ENCODE measurements around the gene WDR74. TPM values are rescaled to one million over a fixed set of nuclear protein-coding genes. Genes with fewer than 3 reads are reported as not detected.

Gene WDR74
- total RNA-seq, 1 donor from 2014 or later, result 35.3 TPM

DNA sequence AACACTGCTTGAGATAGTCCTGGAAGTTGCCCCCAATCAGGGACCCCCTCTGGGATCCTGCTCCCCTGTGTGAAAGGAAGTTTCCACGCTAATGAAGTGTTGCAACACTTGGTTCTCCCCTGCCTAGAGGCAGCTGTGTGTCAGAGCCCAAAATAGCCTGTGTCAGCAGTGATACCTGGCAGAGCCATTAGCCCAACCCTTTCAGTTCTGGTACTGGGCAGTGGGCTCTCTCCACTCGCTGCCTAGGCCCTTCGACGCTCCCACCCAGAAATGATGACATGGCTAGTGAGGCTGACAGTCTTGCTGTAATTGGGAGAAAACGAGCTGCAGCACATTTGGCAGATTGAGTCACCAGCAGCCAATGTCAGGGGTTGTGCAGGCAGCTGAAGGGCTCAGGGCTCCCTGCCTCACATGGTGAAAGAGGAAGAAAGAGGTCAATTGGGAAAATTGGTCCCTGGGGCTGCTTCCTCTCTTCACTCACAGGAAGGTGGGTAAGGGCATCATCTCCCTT lies 32.7 kb downstream of the WDR74 start:
- peak in 1 of 2 donors; percentile 3 for ATAC-seq
- Histone ChIP-seq H3K27ac (peak overlapping the region; percentile 93), H3K4me1 (peaks cover 29% of the 10 kb centered on the region), H3K36me3 (peaks cover 36% of the 10 kb centered on the region), H3K27me3 (ENCODE audit: low read depth) (no peaks in the 10 kb centered on the region), H3K9me3 (no peaks in the 10 kb centered on the region), H3K4me3 (no peak overlapping the region)
- TF ChIP-seq, protein P1, sequence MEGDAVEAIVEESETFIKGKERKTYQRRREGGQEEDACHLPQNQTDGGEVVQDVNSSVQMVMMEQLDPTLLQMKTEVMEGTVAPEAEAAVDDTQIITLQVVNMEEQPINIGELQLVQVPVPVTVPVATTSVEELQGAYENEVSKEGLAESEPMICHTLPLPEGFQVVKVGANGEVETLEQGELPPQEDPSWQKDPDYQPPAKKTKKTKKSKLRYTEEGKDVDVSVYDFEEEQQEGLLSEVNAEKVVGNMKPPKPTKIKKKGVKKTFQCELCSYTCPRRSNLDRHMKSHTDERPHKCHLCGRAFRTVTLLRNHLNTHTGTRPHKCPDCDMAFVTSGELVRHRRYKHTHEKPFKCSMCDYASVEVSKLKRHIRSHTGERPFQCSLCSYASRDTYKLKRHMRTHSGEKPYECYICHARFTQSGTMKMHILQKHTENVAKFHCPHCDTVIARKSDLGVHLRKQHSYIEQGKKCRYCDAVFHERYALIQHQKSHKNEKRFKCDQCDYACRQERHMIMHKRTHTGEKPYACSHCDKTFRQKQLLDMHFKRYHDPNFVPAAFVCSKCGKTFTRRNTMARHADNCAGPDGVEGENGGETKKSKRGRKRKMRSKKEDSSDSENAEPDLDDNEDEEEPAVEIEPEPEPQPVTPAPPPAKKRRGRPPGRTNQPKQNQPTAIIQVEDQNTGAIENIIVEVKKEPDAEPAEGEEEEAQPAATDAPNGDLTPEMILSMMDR (IDR thresholded peaks at IDR 0.05), result no peak
- peak; percentile 57 for DNase-seq
- intact Hi-C loops (cut with DNase I), result no loop called here

DNA sequence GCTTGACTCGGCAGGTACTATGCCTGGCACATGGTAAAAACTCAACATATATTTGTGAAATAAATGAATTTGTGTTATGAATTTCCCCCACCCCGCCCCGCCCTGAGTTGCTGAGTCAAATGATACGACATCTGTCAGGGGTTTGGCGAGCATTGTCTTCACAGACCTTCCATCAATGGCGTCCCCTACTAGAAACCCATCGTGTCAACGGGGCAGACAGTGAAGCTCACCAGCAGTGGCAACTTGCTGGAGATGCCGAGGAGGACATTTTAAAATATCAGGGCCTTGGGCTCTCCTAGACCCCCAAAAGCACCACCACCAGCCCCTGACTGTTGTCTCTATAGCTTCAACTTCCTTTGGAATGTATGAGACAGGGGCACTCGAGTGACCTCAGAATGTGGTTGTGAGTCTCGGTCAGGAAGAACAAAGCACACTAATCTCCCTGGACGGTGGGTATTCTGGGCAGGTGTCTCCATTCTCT lies 33.4 kb downstream of the WDR74 start:
- ATAC-seq (no peak), DNase-seq (no peak)

DNA sequence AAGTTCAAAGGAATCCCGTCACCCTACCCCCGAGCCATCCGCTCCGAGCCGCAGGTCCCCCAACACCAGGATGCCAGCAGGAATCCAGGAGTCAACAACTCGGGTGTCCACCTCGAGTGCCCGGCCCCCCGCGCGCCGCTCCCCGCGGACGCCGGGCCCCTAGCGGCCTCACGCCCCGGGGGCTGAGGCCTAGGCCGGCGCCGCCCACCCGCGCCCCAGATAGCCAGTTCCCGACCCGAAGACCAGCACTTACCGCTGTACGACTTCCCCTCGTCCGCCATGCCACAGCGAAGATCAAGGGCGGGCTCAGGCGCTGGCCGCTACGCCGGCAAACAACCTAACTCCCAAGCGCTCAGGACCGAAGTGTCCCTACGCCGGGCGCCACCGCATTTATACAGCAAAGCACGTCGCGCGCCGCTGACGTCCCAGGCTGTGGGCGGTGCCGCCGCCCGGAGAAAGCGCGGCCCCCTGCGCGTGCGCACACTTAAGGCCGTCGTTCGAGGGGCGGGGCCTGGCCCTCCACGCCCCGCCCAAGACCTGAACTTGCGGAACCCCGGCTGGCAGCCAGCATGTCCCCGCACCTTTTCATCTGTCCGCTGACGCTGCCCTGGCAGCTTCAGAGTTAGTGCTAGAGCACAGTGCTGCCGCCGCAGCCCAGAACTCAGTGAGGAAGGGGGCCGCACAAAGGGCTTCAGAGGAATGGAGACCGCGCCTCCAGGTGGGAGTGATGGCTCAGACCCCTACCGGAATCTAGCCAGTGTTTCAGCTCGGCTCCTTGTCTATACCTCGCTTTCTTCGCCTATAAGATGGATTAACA lies 34.1 kb downstream of the WDR74 start, which contains the start of gene NXF1:
Gene NXF1 (minus strand): TSS at position 365 of the 817 bp plus-strand sequence. CDS start 84 bp downstream, at position 281.
- H3K36me3 ChIP-seq, result peaks cover 50% of the 10 kb centered on the region
- peak within 1 kb of the TSS; percentile 86 for H3K4me3 ChIP-seq
- TF ChIP-seq, protein P1 (IDR thresholded peaks at IDR 0.05), result no peak

More for the DNA sequence above, 33.4 kb downstream of the WDR74 start:
- no peaks in the 10 kb centered on the region for H3K27me3 ChIP-seq (ENCODE audit: low read depth)
- TF ChIP-seq, protein P1 (IDR thresholded peaks at IDR 0.05), result no peak
- peaks cover 29% of the 10 kb centered on the region for H3K4me1 ChIP-seq
- H3K9me3 ChIP-seq, result no peaks in the 10 kb centered on the region
- H3K27ac ChIP-seq, result peak overlapping the region; percentile 93
- H3K36me3 ChIP-seq, result peaks cover 42% of the 10 kb centered on the region
- intact Hi-C loops (cut with DNase I), result no loop called here
- H3K4me3 ChIP-seq, result peak overlapping the region; percentile 86

DNA sequence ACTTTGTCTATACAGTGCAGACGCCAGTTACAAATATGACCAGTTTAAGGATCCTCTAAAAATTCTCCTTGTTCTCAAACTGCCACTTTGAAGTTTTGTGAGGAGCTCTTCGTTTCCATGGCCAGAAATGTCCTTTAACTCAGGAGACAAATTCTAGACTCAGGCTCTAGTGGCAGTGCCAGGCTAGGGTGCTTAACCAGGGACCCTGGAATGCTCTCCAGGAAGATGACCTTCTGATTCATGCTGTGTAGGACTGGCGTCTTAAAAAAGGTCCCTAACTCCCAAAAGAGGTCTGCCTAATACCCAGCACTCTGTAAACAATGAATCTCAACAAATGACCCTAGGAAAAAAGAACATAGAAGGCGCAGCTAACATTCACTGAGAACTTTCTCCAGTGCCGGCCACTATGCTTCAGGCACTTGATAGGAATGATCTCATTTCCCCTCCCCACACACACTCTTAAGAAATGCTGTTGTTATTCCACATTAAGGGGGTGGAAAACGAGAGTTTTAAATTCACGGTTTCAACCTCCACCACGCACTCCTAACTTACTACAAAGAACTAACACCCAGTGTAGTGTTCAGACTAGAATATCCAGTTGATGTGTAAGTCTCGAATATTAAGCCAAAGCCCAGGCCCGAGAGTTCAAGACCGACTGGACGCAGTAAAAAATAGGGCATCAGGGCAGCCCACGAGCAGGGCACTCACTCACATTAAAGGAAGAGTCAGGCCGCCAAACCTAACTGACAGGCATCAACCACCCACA lies 34.9 kb downstream of the WDR74 start:
- peaks cover 57% of the 10 kb centered on the region for H3K36me3 ChIP-seq
- H3K27ac ChIP-seq, result peak overlapping the region; percentile 93
- no peaks in the 10 kb centered on the region for H3K27me3 ChIP-seq (ENCODE audit: low read depth)
- H3K4me3 ChIP-seq, result peak overlapping the region; percentile 86
- DNase-seq, result peak; percentile 20
- intact Hi-C loops (cut with DNase I), result no loop called here
- peaks cover 29% of the 10 kb centered on the region for H3K4me1 ChIP-seq
- peak; percentile 6 to 44 for ATAC-seq
- TF ChIP-seq, protein P1 (IDR thresholded peaks at IDR 0.05), result no peak
- no peaks in the 10 kb centered on the region for H3K9me3 ChIP-seq

More for the DNA sequence above, 34.1 kb downstream of the WDR74 start, which contains the start of gene NXF1:
- peak within 1 kb of the TSS; percentile 93 for H3K27ac ChIP-seq
- intact Hi-C loops (cut with DNase I), result no loop called here
- DNase-seq (peak; percentile 96), ATAC-seq (peak; percentile 95 to 97)
- peaks cover 29% of the 10 kb centered on the region for H3K4me1 ChIP-seq
- no peaks in the 10 kb centered on the region for H3K27me3 ChIP-seq (ENCODE audit: low read depth)
- H3K9me3 ChIP-seq, result no peaks in the 10 kb centered on the region

DNA sequence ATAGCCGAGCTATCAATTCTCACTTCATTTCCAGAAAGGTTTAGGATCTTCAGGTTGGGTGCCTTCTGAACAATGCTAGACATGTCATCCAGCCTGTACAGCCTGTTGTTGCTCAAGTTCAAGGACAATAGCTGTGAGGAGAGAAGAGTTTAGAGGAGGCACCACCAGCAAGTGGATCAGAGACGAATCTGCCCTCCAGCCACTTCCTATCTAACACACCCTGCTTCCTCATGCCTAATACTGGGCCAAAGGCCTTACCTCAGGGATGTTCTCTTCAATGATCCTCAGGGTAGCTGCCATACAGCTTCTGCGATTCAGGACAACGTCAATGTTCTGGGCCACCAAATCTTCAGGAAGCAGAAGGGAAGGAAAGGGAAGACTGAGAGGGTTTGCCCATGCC lies 38.3 kb downstream of the WDR74 start:
- H3K4me3 ChIP-seq, result no peak overlapping the region
- peaks cover 24% of the 10 kb centered on the region for H3K4me1 ChIP-seq
- DNase-seq (no peak), ATAC-seq (no peak)
- TF ChIP-seq, protein P1 (IDR thresholded peaks at IDR 0.05), result no peak
- intact Hi-C loops (cut with DNase I), result no loop called here
- H3K27me3 ChIP-seq (ENCODE audit: low read depth), result no peaks in the 10 kb centered on the region
- peaks cover 80% of the 10 kb centered on the region for H3K36me3 ChIP-seq
- no peak overlapping the region for H3K27ac ChIP-seq
- H3K9me3 ChIP-seq, result no peaks in the 10 kb centered on the region

Data from lower lobe of right lung (tissue), 2 donors.